ENCODE data around the gene LRRN4CL. TPM values are rescaled to one million over a fixed set of nuclear protein-coding genes. Genes with fewer than 3 reads are reported as not detected.

Gene LRRN4CL
- total RNA-seq, 1 donor: 39.0 TPM

- TF ChIP-seq CTCF (IDR thresholded peaks at IDR 0.05; ENCODE audit: insufficient read depth, low read length): no peak
- DNase-seq (ENCODE audit: low read depth): no peak
- H3K4me3 ChIP-seq (ENCODE audit: low read depth, low read length): peak overlapping the region; percentile 32
Observed at GRCh38 chr11:62646825-62647608, 42.3 kb downstream of the LRRN4CL start.

DNA sequence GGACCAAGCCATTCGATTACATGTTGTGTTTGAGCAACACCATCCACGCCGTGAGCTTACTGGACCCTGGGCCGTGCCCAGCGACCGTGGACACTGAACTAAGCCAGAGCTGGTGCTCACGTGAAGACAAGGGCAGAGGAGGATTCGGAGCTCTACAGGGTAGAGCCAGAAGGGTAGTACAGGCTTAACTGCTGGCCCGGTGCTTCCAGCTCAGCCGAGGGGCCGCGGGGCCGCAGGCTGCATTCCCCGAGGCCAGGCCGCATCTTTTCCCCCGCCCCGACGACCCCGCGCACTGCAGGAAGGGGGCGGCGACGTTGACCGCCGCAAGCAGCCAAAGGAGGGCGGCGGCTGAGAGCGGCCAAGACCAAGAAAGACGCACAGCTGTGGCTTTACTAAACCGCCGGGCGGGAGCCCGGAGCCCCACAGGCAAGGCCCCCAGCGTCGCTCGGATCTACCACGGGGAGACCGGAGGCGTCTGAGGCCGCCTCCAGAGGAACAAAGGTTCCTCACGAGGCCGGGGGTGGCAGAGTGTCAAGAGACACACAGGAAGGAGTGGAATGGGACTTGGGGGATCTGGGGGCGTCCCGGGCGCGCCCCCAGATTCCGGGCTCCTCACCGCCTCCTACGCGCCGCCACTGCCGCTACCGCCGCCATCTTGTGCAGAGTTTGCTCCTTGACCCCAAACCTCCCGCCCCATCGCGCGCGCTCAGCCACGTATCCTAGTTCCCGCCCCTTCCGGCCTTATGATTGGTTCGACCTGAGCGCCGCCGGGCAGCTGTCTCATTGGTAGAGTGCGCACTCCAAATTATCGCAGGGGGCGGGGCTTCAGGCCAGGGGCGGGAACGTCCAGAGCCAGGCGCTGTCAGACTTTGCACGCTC is 43.1 kb downstream of the LRRN4CL start, which contains the start of gene GANAB:
GANAB (minus strand) TSS at position 668 of the 879 bp plus-strand sequence; CDS start at position 654, 14 bp downstream.
- DNase-seq (ENCODE audit: low read depth): peak; percentile 96
- no peak for TF ChIP-seq CTCF (IDR thresholded peaks at IDR 0.05; ENCODE audit: insufficient read depth, low read length)

GRCh38 chr11:62645671-62645945 is 43.7 kb downstream of the LRRN4CL start:
- no peak for DNase-seq (ENCODE audit: low read depth)
- TF ChIP-seq CTCF (IDR thresholded peaks at IDR 0.05; ENCODE audit: insufficient read depth, low read length): no peak
- peak overlapping the region; percentile 93 for H3K4me3 ChIP-seq (ENCODE audit: low read depth, low read length)

More for the DNA sequence above, 43.1 kb downstream of the LRRN4CL start, which contains the start of gene GANAB:
- H3K4me3 ChIP-seq (ENCODE audit: low read depth, low read length): peak within 1 kb of the TSS; percentile 93

- TF ChIP-seq CTCF (IDR thresholded peaks at IDR 0.05; ENCODE audit: insufficient read depth, low read length): no peak
Observed at GRCh38 chr11:62644220-62644619, 45.1 kb downstream of the LRRN4CL start.

More at GRCh38 chr11:62644220-62644619, 45.1 kb downstream of the LRRN4CL start:
- H3K4me3 ChIP-seq (ENCODE audit: low read depth, low read length): no peak overlapping the region
- no peak for DNase-seq (ENCODE audit: low read depth)

Small RNAs within 50 kb of the gene (small RNA-seq; reads per million reads assigned to genes)
- not detected for gene SNORA57

Other genes with a start within 250 kb of the LRRN4CL start
- gene AHNAK, start 142.7 kb downstream of the LRRN4CL start, total RNA-seq (ENCODE audit: low replicate concordance): 737 and 1,851 TPM in 2 replicates
- 1,443 and 1,493 TPM in 2 replicates for gene EEF1G, start 115.6 kb downstream of the LRRN4CL start, total RNA-seq (ENCODE audit: low replicate concordance)
- gene TUT1, start 98.0 kb downstream of the LRRN4CL start, total RNA-seq (ENCODE audit: low replicate concordance): 4.5 and 9.4 TPM in 2 replicates
- gene MTA2, start 87.7 kb downstream of the LRRN4CL start, total RNA-seq (ENCODE audit: low replicate concordance): 46.2 and 110 TPM in 2 replicates
- 22.3 and 61.7 TPM in 2 replicates for gene EML3, start 76.8 kb downstream of the LRRN4CL start, total RNA-seq (ENCODE audit: low replicate concordance)
- gene ROM1, start 76.3 kb downstream of the LRRN4CL start, total RNA-seq (ENCODE audit: low replicate concordance): 4.6 and 26.4 TPM in 2 replicates
- gene B3GAT3, start 67.5 kb downstream of the LRRN4CL start, total RNA-seq (ENCODE audit: low replicate concordance): 14.1 and 18.7 TPM in 2 replicates
- 203 and 208 TPM in 2 replicates for gene GANAB, start 42.9 kb downstream of the LRRN4CL start, total RNA-seq (ENCODE audit: low replicate concordance)
- gene INTS5, start 36.2 kb downstream of the LRRN4CL start, total RNA-seq (ENCODE audit: low replicate concordance): 20.9 and 21.8 TPM in 2 replicates
- gene C11orf98, start 24.3 kb downstream of the LRRN4CL start, total RNA-seq (ENCODE audit: low replicate concordance): 14.2 and 48.2 TPM in 2 replicates
- gene CSKMT, start 24.2 kb downstream of the LRRN4CL start, total RNA-seq (ENCODE audit: low replicate concordance): 9.8 and 10.8 TPM in 2 replicates
- gene UQCC3, start 17.9 kb downstream of the LRRN4CL start, total RNA-seq (ENCODE audit: low replicate concordance): 6.8 and 31.3 TPM in 2 replicates
- gene LBHD1, start 17.3 kb downstream of the LRRN4CL start, total RNA-seq (ENCODE audit: low replicate concordance): 4.2 and 4.5 TPM in 2 replicates
- 70.7 and 840 TPM in 2 replicates for gene UBXN1, start 10.5 kb downstream of the LRRN4CL start, total RNA-seq (ENCODE audit: low replicate concordance)
- 34.4 and 43.5 TPM in 2 replicates for gene BSCL2, start 17.9 kb upstream of the LRRN4CL start, total RNA-seq (ENCODE audit: low replicate concordance)
- gene GNG3, start 18.1 kb upstream of the LRRN4CL start, total RNA-seq (ENCODE audit: low replicate concordance): not detected in 2 replicates
- gene HNRNPUL2, start 37.9 kb upstream of the LRRN4CL start, total RNA-seq (ENCODE audit: low replicate concordance): 10.4 and 16.7 TPM in 2 replicates
- 20.3 and 40.1 TPM in 2 replicates for gene TTC9C, start 39.0 kb upstream of the LRRN4CL start, total RNA-seq (ENCODE audit: low replicate concordance)
- gene ZBTB3, start 64.6 kb upstream of the LRRN4CL start, total RNA-seq (ENCODE audit: low replicate concordance): 4.2 and 13.4 TPM in 2 replicates
- 17.0 and 76.5 TPM in 2 replicates for gene POLR2G, start 72.0 kb upstream of the LRRN4CL start, total RNA-seq (ENCODE audit: low replicate concordance)
- 15.6 and 42.9 TPM in 2 replicates for gene TAF6L, start 81.9 kb upstream of the LRRN4CL start, total RNA-seq (ENCODE audit: low replicate concordance)
- 39.4 and 54.7 TPM in 2 replicates for gene TMEM179B, start 97.9 kb upstream of the LRRN4CL start, total RNA-seq (ENCODE audit: low replicate concordance)
- 4.5 and 14.7 TPM in 2 replicates for gene TMEM223, start 102.5 kb upstream of the LRRN4CL start, total RNA-seq (ENCODE audit: low replicate concordance)
- gene NXF1, start 115.9 kb upstream of the LRRN4CL start, total RNA-seq (ENCODE audit: low replicate concordance): 27.8 and 77.6 TPM in 2 replicates
- 20.4 and 42.8 TPM in 2 replicates for gene STX5, start 142.5 kb upstream of the LRRN4CL start, total RNA-seq (ENCODE audit: low replicate concordance)
- gene TEX54, start 143.3 kb upstream of the LRRN4CL start, total RNA-seq (ENCODE audit: low replicate concordance): 0.54 TPM in 1 of 2 replicates, not detected in the other
- 29.5 and 29.8 TPM in 2 replicates for gene WDR74, start 150.1 kb upstream of the LRRN4CL start, total RNA-seq (ENCODE audit: low replicate concordance)
- gene SLC3A2, start 191.4 kb upstream of the LRRN4CL start, total RNA-seq (ENCODE audit: low replicate concordance): 174 and 179 TPM in 2 replicates
- gene CHRM1, start 231.8 kb upstream of the LRRN4CL start, total RNA-seq (ENCODE audit: low replicate concordance): not detected in 2 replicates

Data from fibroblast of the aortic adventitia (primary cell).